ENCODE measurements around the gene MRC2. TPM values are rescaled to one million over a fixed set of nuclear protein-coding genes. Genes with fewer than 3 reads are reported as not detected.

MRC2 gene
- total RNA-seq, 1 experiment from 2014 or later: 10.7 TPM

- Histone ChIP-seq H2AFZ (ENCODE audit: low read depth, low read length, poor library complexity, severe bottlenecking) (no peak overlapping the region), H3K27me3 (ENCODE audit: insufficient read depth, low read length) (no peaks in the 10 kb centered on the region), H3K79me2 (ENCODE audit: insufficient read depth, low read length) (no peaks in the 10 kb centered on the region), H4K20me1 (ENCODE audit: insufficient read depth) (no peaks in the 10 kb centered on the region), H3K9me2 (ENCODE audit: insufficient read depth) (no peaks in the 10 kb centered on the region), H3K27ac (ENCODE audit: low read depth, low read length) (no peak overlapping the region), H3K4me2 (ENCODE audit: low read length) (no peak overlapping the region), H3K9ac (ENCODE audit: low read length) (no peak overlapping the region), H3K4me1 (ENCODE audit: control insufficient read depth in 1 of 2, insufficient read depth in 2 of 2, low read length in 2 of 2) (no peaks in the 10 kb centered on the region), H3K4me3 (replicated peaks in 1 of 2; ENCODE audit: low read depth in 1 of 2, low read length in 2 of 2) (no peak overlapping the region), H3K36me3 (ENCODE audit: control insufficient read depth in 1 of 2, insufficient read depth in 2 of 2, low read length in 2 of 2) (peaks cover 21 to 23% of the 10 kb centered on the region in 2 experiments), H3K9me3 (ENCODE audit: control insufficient read depth in 1 of 2, insufficient read depth in 1 of 2, low read depth in 1 of 2, low read length in 2 of 2) (peaks cover 0 to 5% of the 10 kb centered on the region in 2 experiments; a peak in 1 of 4 replicates)
- TF ChIP-seq JUND (IDR thresholded peaks at IDR 0.05) (no peak), SIN3A (IDR thresholded peaks at IDR 0.05; ENCODE audit: low read depth) (no peak), SRF (IDR thresholded peaks at IDR 0.05; ENCODE audit: low read depth) (no peak), FOSL1 (IDR thresholded peaks at IDR 0.05; ENCODE audit: low read depth) (no peak), YY1 (IDR thresholded peaks at IDR 0.05; ENCODE audit: extremely low read depth, insufficient replicate concordance, low read depth, low read length) (no peak), MAX (IDR thresholded peaks at IDR 0.05) (no peak), ATF3 (IDR thresholded peaks at IDR 0.05) (no peak), RAD21 (IDR thresholded peaks at IDR 0.05; ENCODE audit: low read depth) (no peak), CTCF (IDR thresholded peaks at IDR 0.05 in 2 of 3, conservative IDR thresholded peaks at IDR 0.05 in 1 of 3; ENCODE audit: borderline replicate concordance in 1 of 3, insufficient read depth in 1 of 3, low read depth in 2 of 3, low read length in 2 of 3) (no peak), ZFX (IDR thresholded peaks at IDR 0.05) (no peak), REST (IDR thresholded peaks at IDR 0.05; ENCODE audit: low read depth) (no peak), CBX3 (IDR thresholded peaks at IDR 0.05; ENCODE audit: low read depth) (no peak)
- ChIA-PET RAD21 (ENCODE audit: low non-redundant PET in 1 of 2, low total read pairs in 2 of 2, uncharacterized antibody in 2 of 2, unreplicated experiment in 2 of 2) (no interaction called here), POLR2A (no interaction called here), CTCF (no interaction called here)
- DNase-seq (ENCODE audit: low read depth, low spot score) (no peak), ATAC-seq (no peak)
- intact Hi-C loops (cut with micrococcal nuclease): no loop called here
- BruUV-seq (replicated peaks): no TSS peak
Observed at GRCh38 chr17:62596662-62597061, 30.8 kb upstream of the MRC2 start.
